CD4-positive, alpha-beta memory T cell (primary cell): ENCODE measurements around the gene SSBP3. TPM values are rescaled to one million over a fixed set of nuclear protein-coding genes. Genes with fewer than 3 reads are reported as not detected.

ENCODE experiments used
- CTCF ChIA-PET: fragments of 350-600 bp; sonication (Branson Sonifier 250); formaldehyde crosslinking; loops from one replicate; lab custom pipeline; 2021; ENCODE audit warnings: inconsistent platforms; ENCODE audit not compliant: partially characterized antibody; lab: Charles Lee
- POLR2A ChIA-PET: fragments of 350-600 bp; sonication (Branson Sonifier 250); formaldehyde crosslinking; loops from one replicate; lab custom pipeline; 2021; ENCODE audit not compliant: partially characterized antibody; lab: Charles Lee
- DNase-seq, 5 donors: peaks; one replicate each; pipeline versions ENCODE4 v3.0.0 to v3.0.0-alpha.2; 2020 to 2022; ENCODE audit warnings: mixed read lengths in 1 of 5
- H3K27ac ChIP-seq: one replicate; pipeline ENCODE4 v1.7.0; 2013; ENCODE audit warnings: low read depth, low read length
- H3K27me3 ChIP-seq: 2 replicates; pipeline ENCODE4 v1.7.0; 2013; ENCODE audit warnings: mild to moderate bottlenecking, low read length, moderate library complexity; ENCODE audit not compliant: insufficient read depth
- H3K36me3 ChIP-seq: 2 replicates; pipeline ENCODE4 v1.7.0; 2013; ENCODE audit warnings: mild to moderate bottlenecking, low read length, moderate library complexity; ENCODE audit not compliant: insufficient read depth
- H3K4me1 ChIP-seq: 2 replicates; pipeline ENCODE4 v1.7.0; 2013; ENCODE audit warnings: mild to moderate bottlenecking, low read length, moderate library complexity; ENCODE audit not compliant: insufficient read depth
- H3K4me3 ChIP-seq, 2 donors: one replicate each; pipeline ENCODE4 v1.7.0; 2013; ENCODE audit warnings: low read length in 2 of 2, mild to moderate bottlenecking in 1 of 2
- H3K9me3 ChIP-seq, 2 donors: one replicate each; pipeline ENCODE4 v1.7.0; 2013; ENCODE audit warnings: low read length in 2 of 2, control low read depth in 1 of 2; ENCODE audit not compliant: control insufficient read depth in 1 of 2
- H3K27ac Mint-ChIP-seq, 7 donors: one replicate each; pipeline ENCODE4 v1.8.0; 2020 to 2021; ENCODE audit warnings: mixed read lengths in 7 of 7, mild to moderate bottlenecking in 6 of 7, inconsistent platforms in 3 of 7, moderate library complexity in 3 of 7
- H3K27me3 Mint-ChIP-seq, 2 donors: one replicate each; pipeline ENCODE4 v1.8.0; 2020 to 2021; ENCODE audit warnings: mixed read lengths in 2 of 2
- H3K36me3 Mint-ChIP-seq, 2 donors: one replicate each; pipeline ENCODE4 v1.8.0; 2020 to 2021; ENCODE audit warnings: mixed read lengths in 2 of 2, inconsistent platforms in 1 of 2, mild to moderate bottlenecking in 1 of 2
- H3K4me1 Mint-ChIP-seq, 4 donors: one replicate each; pipeline ENCODE4 v1.8.0; 2020 to 2021; ENCODE audit warnings: mixed read lengths in 4 of 4, mild to moderate bottlenecking in 1 of 4
- H3K4me3 Mint-ChIP-seq, 8 donors: one replicate each; pipeline ENCODE4 v1.8.0; 2020 to 2021; ENCODE audit warnings: mixed read lengths in 8 of 8, mild to moderate bottlenecking in 7 of 8, moderate library complexity in 6 of 8, inconsistent platforms in 3 of 8
- H3K9me3 Mint-ChIP-seq, 8 donors: one replicate each; pipeline ENCODE4 v1.8.0; 2020 to 2021; ENCODE audit warnings: mixed read lengths in 8 of 8, mild to moderate bottlenecking in 5 of 8, inconsistent platforms in 3 of 8, moderate library complexity in 1 of 8
- intact Hi-C: fragments of 100-400 bp; cut with micrococcal nuclease; formaldehyde crosslinking; loops from one replicate; pipeline ENCODE4 v1.15.1; 2023
- polyA plus RNA-seq, 2 donors: library from polyadenylated mRNA; unstranded; fragments of 300-500 nt; fragmentation: Illumina TruSeq; gene quantifications; one replicate each; pipeline ENCODE4 v1.2.3, GENCODE V29; 2021
- total RNA-seq, 2 experiments: library from RNA; stranded (reverse); gene quantifications; one replicate each; pipeline ENCODE4 v1.2.3, GENCODE V29; 2021

Gene SSBP3
- total and polyA plus RNA-seq, 4 experiments from 2014 or later = 10.9 to 87.6 (median 45.1) TPM

DNA sequence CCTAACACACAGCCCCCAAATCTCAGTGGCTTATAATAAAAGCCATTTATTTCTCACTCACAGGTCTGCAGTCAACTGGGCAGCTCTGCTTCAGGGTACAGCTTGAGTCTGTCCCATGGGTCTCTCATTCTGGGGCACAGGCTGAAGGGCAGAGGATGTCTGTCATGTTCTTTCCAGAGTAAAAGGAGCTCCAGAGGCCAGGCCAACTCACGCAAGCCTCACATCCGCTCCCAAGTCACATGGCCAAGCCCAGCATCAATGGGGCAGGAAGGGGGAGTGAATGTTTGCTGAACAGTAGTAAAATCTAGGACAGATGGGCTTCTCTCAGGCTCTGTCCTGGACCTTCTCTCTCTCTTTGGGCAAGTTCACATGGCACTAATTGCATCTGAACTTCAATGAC lies 7.1 kb upstream of the SSBP3 start:
- Mint-ChIP-seq H3K4me3 (peak overlapping the region in 7 of 8 donors; percentile 9 to 67 (median 41)), H3K4me1 (peaks cover 24 to 49% (median 38%) of the 10 kb centered on the region in 4 donors), H3K27me3 (peaks cover 0 to 4% of the 10 kb centered on the region in 2 donors), H3K36me3 (no peaks in the 10 kb centered on the region), H3K27ac (peak overlapping the region in 4 of 7 donors; percentile 12 to 81 (median 76)), H3K9me3 (no peaks in the 10 kb centered on the region)
- intact Hi-C loops = no loop called here
- ChIA-PET CTCF (interaction anchor here (1.6 to 1.8 kb wide), 2 partner anchors 76 to 81 kb away, joined by 4 to 7 read pairs; no protein-coding TSS in a partner anchor), POLR2A (interaction anchor here (0.7 to 1.9 kb wide), 2 partner anchors 62 to 75 kb away, joined by 3 to 19 read pairs; no protein-coding TSS in a partner anchor)
- Histone ChIP-seq H3K27me3 (no peaks in the 10 kb centered on the region), H3K4me1 (peaks cover 39% of the 10 kb centered on the region), H3K27ac (no peak overlapping the region), H3K36me3 (no peaks in the 10 kb centered on the region), H3K9me3 (no peaks in the 10 kb centered on the region), H3K4me3 (no peak overlapping the region)
- peak in 1 of 5 donors; percentile 19 for DNase-seq

DNA sequence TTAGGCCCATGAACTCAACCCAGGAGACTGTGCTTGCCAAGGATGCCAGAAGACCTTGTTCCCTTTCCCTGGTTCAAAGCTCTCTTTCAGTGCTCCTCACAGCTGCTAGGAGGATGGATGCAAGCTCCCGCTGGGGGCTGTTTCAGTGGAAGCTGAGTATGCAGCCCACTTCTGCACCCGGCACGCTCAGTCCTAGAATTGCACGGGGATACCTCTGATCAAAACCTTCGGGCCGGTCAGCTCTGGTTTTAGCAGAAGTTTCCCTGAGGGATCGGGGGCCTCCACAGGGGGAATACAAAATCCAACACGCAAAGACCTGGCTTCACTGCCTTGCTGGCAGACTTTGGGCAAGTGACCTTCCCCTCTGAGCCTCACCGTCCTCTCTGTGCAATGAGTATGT lies 4.2 kb upstream of the SSBP3 start:
- Histone ChIP-seq H3K4me1 (peaks cover 46% of the 10 kb centered on the region), H3K27ac (no peak overlapping the region), H3K4me3 (no peak overlapping the region), H3K9me3 (no peaks in the 10 kb centered on the region), H3K27me3 (no peaks in the 10 kb centered on the region), H3K36me3 (no peaks in the 10 kb centered on the region)
- DNase-seq = no peak
- CTCF ChIA-PET = interaction anchor here (1.2 to 1.5 kb wide), 2 partner anchors 77 to 79 kb away, joined by 3 to 6 read pairs; no protein-coding TSS in a partner anchor
- H3K36me3 Mint-ChIP-seq = peaks cover 0 to 8% of the 10 kb centered on the region in 2 donors
- peaks cover 32 to 63% (median 44%) of the 10 kb centered on the region in 4 donors for H3K4me1 Mint-ChIP-seq
- no peaks in the 10 kb centered on the region for H3K9me3 Mint-ChIP-seq
- peaks cover 0 to 5% of the 10 kb centered on the region in 2 donors for H3K27me3 Mint-ChIP-seq
- intact Hi-C loops = no loop called here
- H3K27ac Mint-ChIP-seq = peak overlapping the region in 2 of 7 donors; percentile 27 to 99
- POLR2A ChIA-PET = interaction anchor here (0.9 to 1.8 kb wide), 3 partner anchors 67 to 77 kb away, joined by 3 to 5 read pairs (median 4); no protein-coding TSS in a partner anchor
- no peak overlapping the region for H3K4me3 Mint-ChIP-seq

DNA sequence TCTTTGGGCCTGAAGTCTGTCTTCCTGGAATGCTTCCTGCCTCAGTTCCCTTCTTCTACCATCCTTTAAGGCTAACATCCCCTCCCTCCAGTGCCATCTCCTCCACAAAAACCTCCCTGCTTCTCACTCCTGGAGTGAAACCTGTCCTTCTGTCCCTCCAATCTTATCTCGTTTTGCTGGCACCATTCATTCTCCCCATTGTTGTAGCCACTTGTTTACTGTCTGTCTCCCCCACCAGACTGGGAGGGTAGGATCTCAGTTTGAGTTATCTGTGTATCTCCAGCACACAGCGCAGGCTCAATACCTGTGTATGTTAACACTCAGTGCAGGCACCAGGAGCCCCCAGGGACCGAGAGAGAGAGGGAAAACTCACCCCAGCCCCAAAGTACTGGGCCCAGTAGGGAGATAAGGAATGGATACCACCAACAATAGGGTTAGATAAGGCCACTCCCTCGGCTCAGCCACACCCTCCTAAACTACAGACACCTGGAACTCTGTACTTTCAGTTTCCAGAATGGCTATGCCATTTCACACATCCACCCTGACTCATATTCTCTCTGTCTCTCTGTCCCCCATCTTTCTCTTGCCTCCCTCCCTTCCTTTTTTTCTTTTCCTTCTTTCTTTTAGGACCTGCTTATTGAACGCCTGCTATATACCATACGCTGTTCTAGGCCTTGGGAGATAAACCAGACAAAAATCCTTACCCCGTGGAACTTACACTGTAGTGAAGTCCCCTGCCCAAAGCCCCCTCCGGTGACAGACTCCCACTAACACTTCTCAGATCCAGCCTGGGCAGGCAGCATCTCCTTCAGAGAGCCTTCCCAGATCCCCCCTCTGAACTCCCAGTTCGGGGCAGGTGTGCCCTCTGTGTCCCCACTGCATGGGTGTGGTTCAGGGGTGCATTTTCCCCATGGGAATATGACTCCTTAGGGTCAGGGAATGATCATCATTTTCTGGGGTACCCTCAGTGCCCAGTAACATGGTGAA lies 3.3 kb upstream of the SSBP3 start:
- H3K4me1 Mint-ChIP-seq = peaks cover 33 to 65% (median 49%) of the 10 kb centered on the region in 4 donors
- Histone ChIP-seq H3K4me3 (no peak overlapping the region), H3K27me3 (no peaks in the 10 kb centered on the region), H3K9me3 (no peaks in the 10 kb centered on the region), H3K27ac (no peak overlapping the region), H3K4me1 (peaks cover 53% of the 10 kb centered on the region), H3K36me3 (no peaks in the 10 kb centered on the region)
- ChIA-PET POLR2A (interaction anchor here (0.9 to 1.8 kb wide), 4 partner anchors 68 to 78 kb away, joined by 3 to 12 read pairs (median 4); no protein-coding TSS in a partner anchor), CTCF (interaction anchor here (1.2 to 1.5 kb wide), 2 partner anchors 78 to 80 kb away, joined by 3 to 6 read pairs; no protein-coding TSS in a partner anchor)
- peak overlapping the region; percentile 16 to 99 (median 80) for H3K4me3 Mint-ChIP-seq
- peaks cover 0 to 1% (median 0%) of the 10 kb centered on the region in 8 donors for H3K9me3 Mint-ChIP-seq
- DNase-seq = peak in 1 of 5 donors; percentile 29
- intact Hi-C loops = loop anchor here (5.0 kb wide), 4 partner anchors 48 to 393 kb away; partner anchors contain the start of gene TTC22
- H3K27ac Mint-ChIP-seq = peak overlapping the region; percentile 86 to 99 (median 90)
- H3K36me3 Mint-ChIP-seq = peaks cover 0 to 8% of the 10 kb centered on the region in 2 donors
- peaks cover 0 to 1% of the 10 kb centered on the region in 2 donors for H3K27me3 Mint-ChIP-seq

GRCh38 chr1:54408147-54409066 lies 2.2 kb upstream of the SSBP3 start:
- Histone ChIP-seq H3K4me1 (peaks cover 56% of the 10 kb centered on the region), H3K9me3 (no peaks in the 10 kb centered on the region), H3K36me3 (no peaks in the 10 kb centered on the region), H3K27ac (peak overlapping the region; percentile 87), H3K4me3 (no peak overlapping the region), H3K27me3 (no peaks in the 10 kb centered on the region)
- Mint-ChIP-seq H3K4me1 (peaks cover 40 to 65% (median 51%) of the 10 kb centered on the region in 4 donors), H3K36me3 (peaks cover 3 to 13% of the 10 kb centered on the region in 2 donors), H3K4me3 (peak overlapping the region; percentile 95 to 99 (median 97)), H3K27me3 (peaks cover 0 to 1% of the 10 kb centered on the region in 2 donors), H3K27ac (peak overlapping the region; percentile 88 to 99 (median 97)), H3K9me3 (peaks cover 0 to 1% (median 0%) of the 10 kb centered on the region in 8 donors)
- POLR2A ChIA-PET = interaction anchor here (1.0 to 7.2 kb wide), 13 partner anchors 12 to 356 kb away, joined by 3 to 254 read pairs (median 12); partner anchors contain the start of genes CYB5RL, MRPL37, TCEANC2 and TMEM59
- CTCF ChIA-PET = interaction anchor here (0.9 to 2.3 kb wide), 10 partner anchors 12 to 463 kb away, joined by 3 to 44 read pairs (median 6); partner anchors contain the start of gene IFT25
- no peak for DNase-seq
- intact Hi-C loops = loop anchor here (5.0 kb wide), 4 partner anchors 49 to 394 kb away; partner anchors contain the start of gene TTC22

GRCh38 chr1:54407404-54408146 lies 1.4 kb upstream of the SSBP3 start:
- DNase-seq = peak; percentile 79 to 86 (median 83)
- Histone ChIP-seq H3K4me3 (peak overlapping the region; percentile 45 to 91), H3K4me1 (peaks cover 57% of the 10 kb centered on the region), H3K27ac (peak overlapping the region; percentile 87), H3K36me3 (no peaks in the 10 kb centered on the region), H3K9me3 (no peaks in the 10 kb centered on the region), H3K27me3 (no peaks in the 10 kb centered on the region)
- peaks cover 43 to 67% (median 55%) of the 10 kb centered on the region in 4 donors for H3K4me1 Mint-ChIP-seq
- peaks cover 12 to 20% of the 10 kb centered on the region in 2 donors for H3K36me3 Mint-ChIP-seq
- H3K4me3 Mint-ChIP-seq = peak overlapping the region; percentile 95 to 99 (median 97)
- peak overlapping the region; percentile 88 to 99 (median 97) for H3K27ac Mint-ChIP-seq
- H3K27me3 Mint-ChIP-seq = peaks cover 0 to 1% of the 10 kb centered on the region in 2 donors
- ChIA-PET CTCF (interaction anchor here (0.8 to 2.3 kb wide), 14 partner anchors 11 to 462 kb away, joined by 3 to 44 read pairs (median 5); partner anchors contain the start of genes IFT25 and TTC22), POLR2A (interaction anchor here (0.6 to 7.2 kb wide), 23 partner anchors 11 to 462 kb away, joined by 3 to 254 read pairs (median 6); partner anchors contain the start of genes CYB5RL, IFT25, LRRC42 and MRPL37)
- intact Hi-C loops = loop anchor here (1.0 to 5.0 kb wide), 10 partner anchors 50 to 569 kb away; partner anchors contain the start of genes CYB5RL, MRPL37, NDC1 and TCEANC2
- H3K9me3 Mint-ChIP-seq = peaks cover 0 to 1% (median 0%) of the 10 kb centered on the region in 8 donors
